Tibial artery (tissue), 4 donors: ENCODE results near the gene PLA2G2A.

Source experiments
- DNase-seq, 2 donors: peaks; one replicate each; pipeline ENCODE4 v3.0.0-alpha.2; 2019
- H3K27ac ChIP-seq, 2 donors: fragments of 200-600 bp; sonication (generic) in 1 of 2; 1 replicate in 1 of 2; 2 replicates in 1 of 2; pipeline ENCODE4 v1.5.1; 2018 to 2019; ENCODE audit warnings: mild to moderate bottlenecking in 1 of 2
- H3K27me3 ChIP-seq, 2 donors: fragments of 200-600 bp; sonication (generic) in 1 of 2; one replicate each; pipeline versions ENCODE4 v1.5.1 to v1.6.0; 2016 to 2019
- H3K36me3 ChIP-seq, 3 donors: fragments of 200-600 bp; sonication (generic) in 2 of 3; one replicate each; pipeline ENCODE4 v1.5.1; 2016 to 2019; ENCODE audit warnings: mild to moderate bottlenecking in 2 of 3
- H3K4me1 ChIP-seq, 4 donors: fragments of 200-600 bp; sonication (generic) in 2 of 4; 1 replicate in 3 of 4; 2 replicates in 1 of 4; pipeline ENCODE4 v1.5.1; 2016 to 2019
- H3K4me3 ChIP-seq, 2 donors: fragments of 200-600 bp; sonication (generic) in 1 of 2; 1 replicate in 1 of 2; 2 replicates in 1 of 2; pipeline ENCODE4 v1.5.1; 2018 to 2019; ENCODE audit warnings: mild to moderate bottlenecking in 2 of 2
- H3K9me3 ChIP-seq, 3 donors: fragments of 200-600 bp; sonication (generic) in 1 of 3; one replicate each; pipeline ENCODE4 v1.5.1; 2016 to 2019
- intact Hi-C: fragments of 100-400 bp; cut with DNase I; formaldehyde crosslinking; loops from one replicate; pipeline ENCODE4 v1.15.0; 2023; ENCODE audit warnings: low total_unique reads
- TF ChIP-seq, protein P1 (sequence below), 2 experiments: fragments of 200-600 bp in 1 of 2; fragments of 450-650 bp in 1 of 2; IDR thresholded peaks; one replicate each; pipeline ENCODE4 v1.5.1; 2017 to 2019; ENCODE audit warnings: antibody characterized with exemption in 2 of 2, mild to moderate bottlenecking in 1 of 2, moderate library complexity in 1 of 2

PLA2G2A gene, protein sequence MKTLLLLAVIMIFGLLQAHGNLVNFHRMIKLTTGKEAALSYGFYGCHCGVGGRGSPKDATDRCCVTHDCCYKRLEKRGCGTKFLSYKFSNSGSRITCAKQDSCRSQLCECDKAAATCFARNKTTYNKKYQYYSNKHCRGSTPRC

DNA sequence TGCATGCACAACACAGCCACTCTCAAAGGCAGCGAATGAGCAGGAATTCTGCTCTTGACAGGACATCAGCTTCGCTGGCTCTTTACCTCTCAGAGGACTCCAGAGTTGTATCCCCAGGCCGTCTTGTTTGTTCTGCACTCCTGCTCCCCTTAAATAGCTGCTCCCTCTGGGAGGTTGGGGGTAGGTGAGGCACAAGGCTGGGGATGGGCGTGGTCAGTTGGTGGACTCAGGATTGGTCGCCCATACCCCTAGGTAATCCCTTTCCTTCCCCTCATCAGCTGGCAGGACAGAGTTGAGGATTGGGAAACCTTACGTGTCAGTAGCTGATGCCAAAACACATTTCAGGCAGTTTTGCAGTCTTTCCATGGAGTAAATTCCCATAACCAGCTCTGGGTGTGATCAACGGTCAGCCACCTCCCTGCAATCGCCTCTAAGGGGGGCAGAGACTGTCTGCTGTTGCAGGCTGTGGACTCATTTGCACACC is at the start of gene PLA2G2A:
TSS of gene PLA2G2A (minus strand) at position 125 of the 484 bp plus-strand sequence. CDS start 845 bp downstream, outside the sequence.
- Histone ChIP-seq H3K27ac (no peak within 1 kb of the TSS), H3K4me3 (no peak within 1 kb of the TSS), H3K4me1 (no peaks in the 10 kb centered on the region), H3K9me3 (no peaks in the 10 kb centered on the region), H3K27me3 (peaks cover 0 to 13% of the 10 kb centered on the region in 2 donors), H3K36me3 (no peaks in the 10 kb centered on the region)
- DNase-seq, result peak; percentile 71 to 73
- intact Hi-C loops, result loop anchor here (5.0 kb wide), 1 partner anchor 173 kb away; no protein-coding TSS in a partner anchor
- TF ChIP-seq, protein P1, sequence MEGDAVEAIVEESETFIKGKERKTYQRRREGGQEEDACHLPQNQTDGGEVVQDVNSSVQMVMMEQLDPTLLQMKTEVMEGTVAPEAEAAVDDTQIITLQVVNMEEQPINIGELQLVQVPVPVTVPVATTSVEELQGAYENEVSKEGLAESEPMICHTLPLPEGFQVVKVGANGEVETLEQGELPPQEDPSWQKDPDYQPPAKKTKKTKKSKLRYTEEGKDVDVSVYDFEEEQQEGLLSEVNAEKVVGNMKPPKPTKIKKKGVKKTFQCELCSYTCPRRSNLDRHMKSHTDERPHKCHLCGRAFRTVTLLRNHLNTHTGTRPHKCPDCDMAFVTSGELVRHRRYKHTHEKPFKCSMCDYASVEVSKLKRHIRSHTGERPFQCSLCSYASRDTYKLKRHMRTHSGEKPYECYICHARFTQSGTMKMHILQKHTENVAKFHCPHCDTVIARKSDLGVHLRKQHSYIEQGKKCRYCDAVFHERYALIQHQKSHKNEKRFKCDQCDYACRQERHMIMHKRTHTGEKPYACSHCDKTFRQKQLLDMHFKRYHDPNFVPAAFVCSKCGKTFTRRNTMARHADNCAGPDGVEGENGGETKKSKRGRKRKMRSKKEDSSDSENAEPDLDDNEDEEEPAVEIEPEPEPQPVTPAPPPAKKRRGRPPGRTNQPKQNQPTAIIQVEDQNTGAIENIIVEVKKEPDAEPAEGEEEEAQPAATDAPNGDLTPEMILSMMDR (IDR thresholded peaks at IDR 0.05), result no peak

DNA sequence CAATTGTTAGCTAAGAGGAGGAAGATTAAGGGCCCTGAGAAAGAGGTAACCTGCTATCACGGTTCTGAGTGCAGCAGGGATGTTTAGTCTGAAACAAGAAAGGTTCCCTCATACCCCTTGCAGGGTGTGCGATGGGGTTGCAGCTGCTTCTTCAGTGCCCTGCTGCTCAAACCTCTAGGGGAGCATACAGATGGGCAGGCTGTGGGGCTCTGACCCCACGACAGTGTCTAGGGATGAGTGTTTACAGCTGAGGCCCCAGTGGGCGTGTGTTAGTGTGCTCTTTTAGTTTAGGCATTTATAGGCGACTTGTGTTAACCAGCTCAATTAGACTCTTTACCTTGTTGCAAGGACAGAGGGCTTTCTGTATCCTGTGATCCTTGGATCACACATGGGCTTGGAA is 49.3 kb upstream of the PLA2G2A start:
- no peak for DNase-seq
- intact Hi-C loops, result no loop called here
- Histone ChIP-seq H3K4me1 (no peaks in the 10 kb centered on the region), H3K9me3 (peaks cover 0 to under 1% (median 0%) of the 10 kb centered on the region in 3 donors), H3K27ac (no peak overlapping the region), H3K27me3 (peaks cover 0 to 24% of the 10 kb centered on the region in 2 donors), H3K36me3 (no peaks in the 10 kb centered on the region), H3K4me3 (no peak overlapping the region)
- TF ChIP-seq, protein P1 (IDR thresholded peaks at IDR 0.05), result no peak

DNA sequence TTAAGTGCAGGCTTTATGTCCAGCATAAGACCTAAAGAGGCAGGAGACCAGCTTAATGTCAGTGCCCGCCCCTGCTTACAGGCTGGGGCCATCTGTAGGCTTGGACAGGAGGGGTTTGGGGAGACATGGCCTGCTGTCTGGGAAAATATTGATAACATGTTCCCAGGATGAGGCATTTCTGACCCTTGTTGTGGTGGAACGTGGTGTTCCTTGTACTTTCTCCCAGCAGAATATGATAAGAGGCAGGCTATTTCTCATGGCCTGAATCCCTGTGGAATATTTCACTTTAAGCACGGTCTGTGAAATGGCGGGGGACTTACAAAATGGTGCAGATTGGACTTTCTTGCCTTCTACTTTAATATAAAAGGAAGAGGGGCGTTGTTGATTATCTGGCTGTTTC is 48.7 kb upstream of the PLA2G2A start:
- no peak for DNase-seq
- Histone ChIP-seq H3K4me1 (no peaks in the 10 kb centered on the region), H3K36me3 (no peaks in the 10 kb centered on the region), H3K27me3 (peaks cover 0 to 18% of the 10 kb centered on the region in 2 donors), H3K27ac (no peak overlapping the region), H3K9me3 (peaks cover 0 to 6% (median 4%) of the 10 kb centered on the region in 3 donors), H3K4me3 (no peak overlapping the region)
- intact Hi-C loops, result no loop called here
- TF ChIP-seq, protein P1 (IDR thresholded peaks at IDR 0.05), result no peak

DNA sequence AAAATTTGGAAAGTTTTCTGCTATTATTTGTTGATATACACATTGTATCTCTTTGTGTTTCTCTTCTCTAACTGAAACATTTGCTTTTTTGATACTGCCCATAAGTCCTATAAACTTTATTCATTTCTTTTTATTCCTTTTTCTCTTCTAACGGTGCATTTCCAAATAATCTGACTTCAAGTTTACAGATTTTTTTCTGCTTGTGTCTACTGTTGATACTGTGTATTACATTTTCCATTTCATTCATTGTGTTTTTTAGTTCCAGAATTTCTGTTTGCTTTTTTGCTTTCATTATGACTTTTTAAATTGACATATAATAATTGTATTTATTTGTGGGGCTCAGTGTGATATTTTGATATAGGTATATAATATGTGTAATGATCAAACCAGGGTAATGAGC is 38.3 kb upstream of the PLA2G2A start:
- DNase-seq, result no peak
- Histone ChIP-seq H3K9me3 (peaks cover 0 to 34% (median 30%) of the 10 kb centered on the region in 3 donors), H3K4me3 (no peak overlapping the region), H3K4me1 (no peaks in the 10 kb centered on the region), H3K27me3 (no peaks in the 10 kb centered on the region), H3K36me3 (no peaks in the 10 kb centered on the region), H3K27ac (no peak overlapping the region)
- intact Hi-C loops, result no loop called here
- TF ChIP-seq, protein P1 (IDR thresholded peaks at IDR 0.05), result no peak

DNA sequence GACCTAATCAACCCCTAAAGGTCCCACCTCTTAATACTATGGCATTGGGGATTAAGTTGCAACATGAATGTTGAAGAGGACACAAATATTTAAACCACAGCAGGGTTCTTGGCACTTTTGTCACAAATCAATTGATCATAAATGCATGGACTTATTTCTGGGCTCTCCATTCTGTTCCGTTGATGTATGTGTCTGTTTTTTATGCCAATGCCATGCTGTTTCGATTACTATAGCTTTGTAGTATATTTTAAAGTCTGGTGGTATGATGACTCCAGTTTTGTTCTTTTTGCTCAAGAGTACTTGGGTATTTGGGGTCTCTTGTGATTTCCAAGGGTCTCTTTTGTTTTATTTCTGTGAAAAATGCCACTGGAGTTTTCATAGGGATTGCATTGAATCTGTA is 34.7 kb upstream of the PLA2G2A start:
- Histone ChIP-seq H3K36me3 (no peaks in the 10 kb centered on the region), H3K9me3 (peaks cover 0 to 30% (median 27%) of the 10 kb centered on the region in 3 donors), H3K4me3 (no peak overlapping the region), H3K27me3 (peaks cover 0 to 2% of the 10 kb centered on the region in 2 donors), H3K4me1 (no peaks in the 10 kb centered on the region), H3K27ac (no peak overlapping the region)
- TF ChIP-seq, protein P1 (IDR thresholded peaks at IDR 0.05), result no peak
- DNase-seq, result no peak
- intact Hi-C loops, result no loop called here
